HG02763 (cell line): ENCODE results near the gene ANKRD44.

ENCODE experiments used
- ATAC-seq: cut with Tn5 transposase; IDR thresholded peaks from one replicate; pipeline ENCODE4 v1.9.1; 2021; ENCODE audit warnings: mild to moderate bottlenecking, moderate library complexity; ENCODE audit not compliant: unreplicated experiment

Gene ANKRD44

DNA sequence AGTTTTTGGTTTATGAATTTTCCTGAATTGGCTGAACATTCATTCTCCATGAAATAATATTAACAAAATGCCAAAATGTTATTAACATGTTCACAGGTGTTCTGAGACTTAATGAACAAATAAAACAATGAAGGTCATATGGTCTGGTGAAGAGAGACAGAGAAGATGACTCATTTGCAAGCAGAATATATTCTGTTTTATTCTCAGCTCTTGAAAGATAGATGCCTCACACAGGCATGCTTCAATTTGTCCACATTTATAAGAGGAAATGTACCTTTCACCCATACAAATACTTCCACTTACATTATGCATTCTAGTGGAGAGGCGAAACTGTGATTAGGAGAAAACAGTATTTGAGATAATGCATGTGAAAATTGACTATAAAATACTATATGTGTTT is 308.7 kb downstream of the ANKRD44 start:
- ATAC-seq = no peak

- ATAC-seq = no peak
Measured at GRCh38 chr2:196995757-196996314, 314.7 kb downstream of the ANKRD44 start.

DNA sequence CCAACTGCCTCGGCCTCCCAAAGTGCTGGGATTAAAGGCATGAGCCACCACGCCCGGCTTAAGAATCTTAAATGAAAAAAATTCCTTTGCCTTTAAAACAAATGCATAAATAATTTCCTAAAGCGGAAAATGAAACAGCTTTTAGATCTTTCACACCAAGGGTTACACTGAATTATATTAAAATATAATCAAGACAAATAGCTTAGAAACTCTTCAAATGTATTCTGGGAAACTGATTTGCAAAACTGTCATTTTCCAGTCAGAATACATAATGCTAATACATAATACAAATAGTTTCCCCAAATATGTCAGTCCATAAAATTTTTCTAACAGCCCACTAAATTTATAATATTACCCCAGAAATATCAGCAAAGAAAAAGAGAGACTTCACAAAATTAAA is 315.8 kb downstream of the ANKRD44 start:
- no peak for ATAC-seq

DNA sequence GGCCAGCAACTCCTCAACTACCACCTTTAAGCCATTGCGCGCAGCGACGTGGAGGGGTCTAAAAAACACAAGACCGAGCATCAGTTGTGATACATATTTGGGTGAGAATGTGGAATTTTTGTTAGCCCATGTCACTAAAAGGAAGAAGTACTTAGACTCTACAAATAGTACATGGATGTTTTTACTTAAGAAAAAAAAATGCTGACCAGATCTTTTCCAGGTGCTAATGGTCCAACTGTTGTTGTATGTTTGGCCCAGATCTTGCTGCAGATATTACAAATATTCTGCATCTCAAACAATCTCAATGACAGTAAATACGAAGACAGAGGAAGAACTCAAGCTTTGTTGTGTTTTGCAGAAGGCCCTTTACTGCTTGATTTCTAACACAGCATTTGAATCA is 317.0 kb downstream of the ANKRD44 start:
- no peak for ATAC-seq

DNA sequence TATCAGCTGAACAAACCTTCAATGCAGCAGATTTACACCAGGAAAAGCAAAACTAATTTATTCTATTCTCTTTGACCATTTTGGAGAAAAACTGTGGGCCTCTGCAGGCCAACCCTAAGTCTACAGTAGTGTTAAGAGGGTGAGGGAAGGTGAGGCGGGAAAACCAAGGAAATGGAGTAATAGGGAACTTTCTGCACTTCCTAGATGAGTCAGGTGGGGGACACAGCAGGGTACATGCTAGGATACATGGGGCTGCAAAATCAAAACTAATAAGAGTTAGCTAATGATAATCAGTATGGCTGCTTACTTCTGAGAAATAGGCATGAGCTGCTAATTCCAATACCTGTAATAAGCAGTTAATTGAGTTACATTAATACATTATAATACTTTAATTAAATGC is 318.1 kb downstream of the ANKRD44 start:
- no peak for ATAC-seq

- no peak for ATAC-seq
Measured at GRCh38 chr2:196990788-196991461, 319.7 kb downstream of the ANKRD44 start.

- ATAC-seq = no peak
Measured at GRCh38 chr2:196990092-196990491, 320.5 kb downstream of the ANKRD44 start.

- ATAC-seq = no peak
Measured at GRCh38 chr2:196989496-196989895, 321.1 kb downstream of the ANKRD44 start.

- ATAC-seq = no peak
Measured at GRCh38 chr2:196988639-196989038, 321.9 kb downstream of the ANKRD44 start.

DNA sequence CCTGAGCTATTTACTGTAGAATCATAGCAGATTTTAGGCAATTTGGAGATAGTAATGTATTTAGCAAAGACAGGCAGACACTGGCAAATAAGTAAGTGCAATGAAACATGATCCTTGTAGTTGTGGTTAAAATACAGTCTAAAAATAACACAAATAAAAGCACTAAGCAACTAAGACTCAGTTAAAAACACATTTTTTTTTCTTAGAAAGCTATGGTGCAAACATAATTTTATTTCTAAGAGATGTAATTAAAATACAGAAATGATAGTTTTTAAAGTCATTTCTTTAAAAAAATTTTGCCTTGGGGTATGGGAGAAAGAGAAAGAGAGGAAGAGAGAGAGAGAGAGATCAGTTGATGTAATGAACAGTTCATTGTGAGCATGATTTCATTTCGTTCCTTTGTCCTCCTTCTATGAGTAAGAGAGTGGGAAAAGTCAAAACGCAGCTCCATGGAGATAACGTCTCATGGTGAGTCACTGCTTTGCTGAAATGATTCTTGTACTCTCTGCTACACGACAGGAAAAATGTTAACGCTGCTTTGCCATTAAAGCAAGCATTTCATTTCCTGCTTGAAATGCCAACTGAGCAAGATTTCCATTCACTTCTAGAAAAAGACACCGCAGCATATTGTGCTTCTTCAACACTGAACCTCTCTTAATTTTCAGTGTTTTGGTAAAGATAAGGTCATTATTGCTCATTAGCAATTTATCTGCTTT is 322.8 kb downstream of the ANKRD44 start:
- ATAC-seq = no peak

DNA sequence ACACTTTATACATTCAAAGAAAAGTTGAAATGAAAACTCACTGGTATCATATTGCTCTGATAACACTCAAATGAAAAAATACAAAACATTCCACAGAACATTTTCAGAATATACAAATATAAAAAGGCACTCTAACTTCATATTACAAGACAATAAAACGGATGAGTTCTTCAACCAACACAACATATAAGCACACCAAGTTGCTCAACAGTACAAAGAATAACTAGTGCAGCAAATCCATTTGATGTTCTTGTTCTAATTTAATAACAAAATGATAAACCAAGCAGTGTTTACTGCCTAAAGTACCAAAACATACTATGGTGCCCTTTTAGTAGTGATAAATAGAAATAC is 323.3 kb downstream of the ANKRD44 start:
- ATAC-seq = no peak

- ATAC-seq = no peak
Measured at GRCh38 chr2:196985511-196986183, 324.9 kb downstream of the ANKRD44 start.

DNA sequence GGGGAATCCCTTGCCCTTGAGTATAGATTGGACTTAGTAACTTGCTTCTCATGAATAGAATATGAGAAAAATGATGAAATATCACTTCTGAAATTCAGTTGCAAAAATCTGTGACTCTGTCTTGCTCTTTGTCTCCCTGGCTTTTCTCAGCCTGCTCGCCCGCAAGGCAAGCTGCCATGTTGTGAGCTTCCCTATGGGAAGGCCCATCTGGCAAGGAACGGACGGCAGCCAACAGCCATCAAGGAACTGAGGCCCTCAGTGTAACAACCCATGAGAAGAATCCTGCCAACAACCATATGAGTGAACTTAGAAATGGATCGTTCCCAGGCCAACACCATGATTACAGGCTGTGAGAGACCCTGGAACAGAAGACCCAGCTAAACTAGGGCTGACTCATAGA is 325.7 kb downstream of the ANKRD44 start:
- ATAC-seq = no peak

DNA sequence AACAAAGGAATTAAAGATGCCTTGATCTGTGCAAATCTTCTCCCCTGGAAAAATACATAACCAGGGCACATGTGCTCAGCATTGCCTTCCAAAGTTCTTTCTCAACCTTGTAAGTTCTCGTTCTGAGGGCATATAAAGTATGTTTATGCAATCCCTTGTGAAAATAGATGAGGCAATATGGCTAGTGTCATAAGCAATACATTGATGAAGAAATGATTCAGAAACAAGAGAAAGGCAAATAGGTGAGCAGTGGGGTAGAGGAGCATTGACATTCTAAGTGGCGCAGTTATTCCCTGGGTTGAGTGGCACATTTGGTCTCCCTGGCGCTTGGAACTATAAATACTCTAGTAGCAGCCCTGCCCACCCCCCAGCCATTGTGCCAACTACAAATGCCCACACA is 326.6 kb downstream of the ANKRD44 start:
- no peak for ATAC-seq

DNA sequence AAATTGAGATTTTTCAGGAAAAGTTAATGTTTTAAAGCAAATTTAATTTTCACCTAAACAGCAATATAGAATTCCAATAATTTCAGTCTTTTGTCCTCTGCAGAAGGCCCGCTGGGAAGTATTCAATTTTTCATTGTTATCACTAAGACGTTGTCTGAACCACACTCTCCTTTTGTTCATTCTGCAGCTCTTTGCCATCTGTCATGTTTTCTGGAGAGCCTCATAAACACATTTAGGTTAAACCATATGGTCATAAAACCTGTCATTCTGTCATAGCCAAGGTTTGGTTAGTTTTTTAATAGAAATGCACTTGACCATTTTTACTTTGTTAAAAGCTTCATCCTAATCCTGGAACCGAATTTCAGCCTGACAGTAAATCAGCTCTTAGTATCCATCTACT is 330.1 kb downstream of the ANKRD44 start:
- ATAC-seq = no peak

- ATAC-seq = no peak
Measured at GRCh38 chr2:196980001-196980400, 330.6 kb downstream of the ANKRD44 start.

DNA sequence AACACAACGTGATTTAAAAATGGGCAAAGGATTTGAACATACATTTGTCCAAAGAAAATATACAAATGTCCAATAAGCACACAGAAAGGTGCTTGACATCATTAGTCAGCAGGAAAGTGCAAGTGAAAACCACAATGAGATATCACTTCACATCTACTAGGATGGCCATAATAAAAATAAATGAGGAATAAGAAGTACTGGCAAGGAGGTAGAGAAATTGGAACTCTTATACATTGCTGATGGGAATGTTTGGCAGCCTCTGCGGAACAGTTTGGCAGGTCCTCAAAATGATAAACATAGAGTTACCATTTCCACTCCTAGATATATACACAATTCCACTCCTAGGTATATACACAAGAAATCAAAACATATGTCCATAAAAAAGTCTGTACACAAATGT is 333.1 kb downstream of the ANKRD44 start:
- ATAC-seq = no peak

DNA sequence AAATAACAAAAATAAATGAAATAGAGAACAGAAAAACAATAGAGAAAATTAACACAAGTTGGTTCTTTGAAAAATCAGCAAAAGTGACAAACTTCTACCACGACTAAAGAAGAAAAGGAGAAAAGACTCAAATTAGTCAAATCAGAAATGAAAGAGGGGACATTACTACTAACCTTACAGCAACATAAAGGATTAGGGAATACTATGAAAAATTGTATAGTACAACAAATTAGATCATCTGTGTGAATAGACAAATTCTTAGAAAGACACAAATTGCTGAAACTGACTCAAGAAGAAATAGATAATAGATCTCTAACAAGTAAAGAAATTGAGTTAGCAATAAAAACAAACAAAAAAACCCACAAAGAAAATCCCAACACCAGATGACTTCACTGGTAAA is 335.6 kb downstream of the ANKRD44 start:
- no peak for ATAC-seq

- no peak for ATAC-seq
Measured at GRCh38 chr2:196971574-196972279, 338.9 kb downstream of the ANKRD44 start.

- ATAC-seq = no peak
Measured at GRCh38 chr2:196970099-196970498, 340.5 kb downstream of the ANKRD44 start.

- ATAC-seq = no peak
Measured at GRCh38 chr2:196968516-196968915, 342.1 kb downstream of the ANKRD44 start.
